ENCODE results near the gene GRM4.
"Not testable (repeated sequence)": the region's sequence is repeated elsewhere in the genome, so short reads cannot be mapped to it uniquely, and the experiment has no call there.

The GRM4 gene

GRCh38 chr6:34146021-34146782, at the start of gene GRM4:
GRM4 (minus strand) TSS chr6:34146087; CDS start chr6:34133496, 12,591 bp downstream.
- no peak for DNase-seq

GRCh38 chr6:34194772-34195171, 48.9 kb upstream of the GRM4 start:
- DNase-seq, result no peak

GRCh38 chr6:34190504-34191122, 44.7 kb upstream of the GRM4 start:
- no peak for DNase-seq

- DNase-seq, result peak; percentile 40
Observed at GRCh38 chr6:34189806-34190503, 44.1 kb upstream of the GRM4 start.

- DNase-seq, result not testable (repeated sequence)
Observed at GRCh38 chr6:34184726-34185125, 38.8 kb upstream of the GRM4 start.

- DNase-seq, result peak; percentile 88
Observed at GRCh38 chr6:34182751-34183531, 37.1 kb upstream of the GRM4 start.

GRCh38 chr6:34181908-34182307, 36.0 kb upstream of the GRM4 start:
- DNase-seq, result peak; percentile 19

- DNase-seq, result no peak
Observed at GRCh38 chr6:34179106-34179720, 33.3 kb upstream of the GRM4 start.

- DNase-seq, result no peak
Observed at GRCh38 chr6:34178357-34179105, 32.6 kb upstream of the GRM4 start.

GRCh38 chr6:34177181-34177591, 31.3 kb upstream of the GRM4 start:
- DNase-seq, result no peak

GRCh38 chr6:34176261-34177031, 30.6 kb upstream of the GRM4 start:
- DNase-seq, result no peak

GRCh38 chr6:34174846-34175399, 29.0 kb upstream of the GRM4 start:
- no peak for DNase-seq

GRCh38 chr6:34172961-34173775, 27.3 kb upstream of the GRM4 start:
- DNase-seq, result no peak

GRCh38 chr6:34170346-34170745, 24.5 kb upstream of the GRM4 start:
- no peak for DNase-seq

- no peak for DNase-seq
Observed at GRCh38 chr6:34169897-34170296, 24.0 kb upstream of the GRM4 start.

- no peak for DNase-seq
Observed at GRCh38 chr6:34161857-34162515, 16.1 kb upstream of the GRM4 start.

GRCh38 chr6:34159844-34160243, 14.0 kb upstream of the GRM4 start:
- no peak for DNase-seq

- DNase-seq, result no peak
Observed at GRCh38 chr6:34158876-34159275, 13.0 kb upstream of the GRM4 start.

GRCh38 chr6:34157851-34158250, 12.0 kb upstream of the GRM4 start:
- no peak for DNase-seq
